Measurements from ENCODE around the gene NHLRC4.

DNA sequence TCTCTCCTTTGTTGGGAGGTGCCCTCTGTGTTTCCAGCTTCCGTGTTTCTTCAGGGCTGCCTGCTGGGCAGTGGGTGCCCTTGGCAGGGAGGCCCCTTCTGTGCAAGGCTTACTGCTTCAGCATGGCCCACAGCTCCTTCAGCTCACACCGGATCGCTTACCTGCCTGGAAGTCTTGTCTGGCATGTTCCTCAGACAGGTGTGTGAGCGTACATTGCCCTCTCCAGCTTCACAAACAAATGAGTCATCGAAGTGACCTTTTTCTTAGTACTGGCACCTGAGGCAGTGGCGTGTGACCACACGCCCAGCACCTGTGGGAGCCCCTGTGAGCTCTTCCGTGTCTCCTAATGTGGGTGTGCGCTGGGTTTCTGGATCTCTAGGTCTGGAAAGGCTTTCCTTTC, 26.6 kb downstream of the NHLRC4 start:
- TF ChIP-seq CHD1 (IDR thresholded peaks at IDR 0.05; ENCODE audit: low read depth, low read length) (no peak), CTCF (IDR thresholded peaks at IDR 0.05; ENCODE audit: control extremely low read depth in 1 of 3, insufficient read depth in 1 of 3, low read depth in 1 of 3, low read length in 3 of 3) (no peak), RBBP5 (IDR thresholded peaks at IDR 0.05; ENCODE audit: borderline replicate concordance, low read depth, low read length) (no peak), MAX (IDR thresholded peaks at IDR 0.05) (no peak)

Measured in H1 (cell line).